H9 (cell line): Measurements from ENCODE around the gene CNPPD1. TPM values are rescaled to one million over a fixed set of nuclear protein-coding genes. Genes with fewer than 3 reads are reported as not detected.

Source experiments
- DNase-seq: peaks from one replicate; pipeline ENCODE4 v3.0.0-alpha.2; 2017
- H2AFZ ChIP-seq: one replicate; pipeline ENCODE4 v1.6.1; 2013; ENCODE audit warnings: mild to moderate bottlenecking, low read length, control low read depth, moderate library complexity
- H2AK5ac ChIP-seq: 2 replicates; pipeline ENCODE4 v1.6.1; 2013; ENCODE audit warnings: low read length, control low read depth, mixed read lengths; ENCODE audit not compliant: insufficient read length
- H2BK120ac ChIP-seq: one replicate; pipeline ENCODE4 v1.6.1; 2013; ENCODE audit warnings: low read depth, mild to moderate bottlenecking, low read length, control low read depth, inconsistent platforms; ENCODE audit not compliant: poor library complexity, severe bottlenecking
- H2BK12ac ChIP-seq: 2 replicates; pipeline ENCODE4 v1.6.1; 2013; ENCODE audit warnings: low read length, control low read depth, mixed read lengths, low read depth; ENCODE audit not compliant: insufficient read length
- H2BK15ac ChIP-seq: 2 replicates; pipeline ENCODE4 v1.6.1; 2013; ENCODE audit warnings: low read depth, low read length, control low read depth
- H2BK20ac ChIP-seq: one replicate; pipeline ENCODE4 v1.6.1; 2013; ENCODE audit warnings: low read depth, mild to moderate bottlenecking, low read length, control low read depth, inconsistent platforms; ENCODE audit not compliant: poor library complexity, severe bottlenecking
- H2BK5ac ChIP-seq: 2 replicates; pipeline ENCODE4 v1.6.1; 2013; ENCODE audit warnings: low read length, control low read depth, mixed read lengths; ENCODE audit not compliant: insufficient read length
- H3K14ac ChIP-seq: 2 replicates; pipeline ENCODE4 v1.6.1; 2013; ENCODE audit warnings: low read length, control low read depth; ENCODE audit not compliant: insufficient read depth
- H3K18ac ChIP-seq: 2 replicates; pipeline ENCODE4 v1.6.1; 2013; ENCODE audit warnings: low read depth, mild to moderate bottlenecking, mixed read lengths, low read length, control low read depth; ENCODE audit not compliant: insufficient read length
- H3K23ac ChIP-seq: 2 replicates; pipeline ENCODE4 v1.6.1; 2013; ENCODE audit warnings: low read length, control low read depth, mixed read lengths, low read depth; ENCODE audit not compliant: insufficient read length
- H3K23me2 ChIP-seq: 2 replicates; pipeline ENCODE4 v1.6.1; 2013; ENCODE audit warnings: low read depth, mild to moderate bottlenecking, mixed read lengths, low read length, control low read depth; ENCODE audit not compliant: insufficient read length, poor library complexity, severe bottlenecking
- H3K27ac ChIP-seq: 2 replicates; pipeline ENCODE4 v1.5.1; 2013; ENCODE audit warnings: low read length, control low read depth, mixed read lengths, low read depth; ENCODE audit not compliant: insufficient read length
- H3K27me3 ChIP-seq: 2 replicates; pipeline ENCODE4 v1.6.1; 2013; ENCODE audit warnings: low read length, control low read depth, inconsistent platforms; ENCODE audit not compliant: insufficient read depth
- H3K4ac ChIP-seq: 2 replicates; pipeline ENCODE4 v1.6.1; 2013; ENCODE audit warnings: low read depth, mild to moderate bottlenecking, control low read depth, inconsistent platforms, low read length, moderate library complexity
- H3K4me1 ChIP-seq: 2 replicates; pipeline ENCODE4 v1.6.1; 2013; ENCODE audit warnings: low read length, control low read depth, inconsistent platforms; ENCODE audit not compliant: insufficient read depth
- H3K4me2 ChIP-seq: 2 replicates; pipeline ENCODE4 v1.6.1; 2013; ENCODE audit warnings: low read length, control low read depth, mixed read lengths; ENCODE audit not compliant: insufficient read length, insufficient read depth
- H3K56ac ChIP-seq: 2 replicates; pipeline ENCODE4 v1.6.1; 2013; ENCODE audit warnings: low read depth, mild to moderate bottlenecking, mixed read lengths, low read length, control low read depth; ENCODE audit not compliant: insufficient read length
- H3K79me1 ChIP-seq: 2 replicates; pipeline ENCODE4 v1.6.1; 2013; ENCODE audit warnings: low read depth, mild to moderate bottlenecking, moderate library complexity, low read length, control low read depth, inconsistent platforms; ENCODE audit not compliant: insufficient read depth, poor library complexity, severe bottlenecking
- H3K79me2 ChIP-seq: 2 replicates; pipeline ENCODE4 v1.6.1; 2013; ENCODE audit warnings: low read length, control low read depth, inconsistent platforms; ENCODE audit not compliant: insufficient read depth
- H3K9ac ChIP-seq: 2 replicates; pipeline ENCODE4 v1.6.1; 2013; ENCODE audit warnings: low read length, control low read depth, mixed read lengths; ENCODE audit not compliant: insufficient read length; ENCODE audit errors: extremely low read depth
- H3K9me3 ChIP-seq: one replicate; pipeline ENCODE4 v1.6.1; 2013; ENCODE audit warnings: low read depth, low read length, inconsistent platforms; ENCODE audit not compliant: control insufficient read depth
- H3T11ph ChIP-seq: one replicate; pipeline ENCODE4 v1.6.1; 2013; ENCODE audit warnings: mild to moderate bottlenecking, low read length, control low read depth, inconsistent platforms
- H4K20me1 ChIP-seq: one replicate; pipeline ENCODE4 v1.6.1; 2013; ENCODE audit not compliant: control insufficient read depth, insufficient read length, insufficient read depth
- H4K5ac ChIP-seq: 2 replicates; pipeline ENCODE4 v1.6.1; 2013; ENCODE audit warnings: low read depth, mild to moderate bottlenecking, mixed read lengths, low read length, control low read depth; ENCODE audit not compliant: insufficient read length
- H4K8ac ChIP-seq: replicated peaks from 2 replicates; pipeline ENCODE4 v1.6.1; 2013; ENCODE audit warnings: low read length, control low read depth, mixed read lengths, low read depth; ENCODE audit not compliant: insufficient read length
- H4K91ac ChIP-seq: 2 replicates; pipeline ENCODE4 v1.6.1; 2013; ENCODE audit warnings: low read depth, mild to moderate bottlenecking, moderate library complexity, mixed read lengths, low read length, control low read depth; ENCODE audit not compliant: insufficient read length
- H3K27ac Mint-ChIP-seq, 3 experiments: 2 replicates in 2 of 3; 3 replicates in 1 of 3; pipeline ENCODE4 v1.8.0; 2020 to 2021; ENCODE audit warnings: mixed read lengths in 3 of 3, mild to moderate bottlenecking in 1 of 3, moderate library complexity in 1 of 3
- H3K27me3 Mint-ChIP-seq: 2 replicates; pipeline ENCODE4 v1.8.0; 2021; ENCODE audit warnings: low read depth, mild to moderate bottlenecking, moderate library complexity, mixed read lengths
- H3K36me3 Mint-ChIP-seq, 3 experiments: 2 replicates in 2 of 3; 3 replicates in 1 of 3; pipeline ENCODE4 v1.8.0; 2020 to 2021; ENCODE audit warnings: low read depth in 3 of 3, mixed read lengths in 3 of 3; ENCODE audit not compliant: insufficient read depth in 1 of 3
- H3K4me1 Mint-ChIP-seq, 2 experiments: 2 replicates each; pipeline ENCODE4 v1.8.0; 2020; ENCODE audit warnings: mixed read lengths in 2 of 2
- H3K4me3 Mint-ChIP-seq, 2 experiments: 2 replicates in 1 of 2; 3 replicates in 1 of 2; pipeline ENCODE4 v1.8.0; 2020 to 2021; ENCODE audit warnings: mild to moderate bottlenecking in 2 of 2, mixed read lengths in 2 of 2, moderate library complexity in 1 of 2
- H3K9me3 Mint-ChIP-seq, 2 experiments: 2 replicates in 1 of 2; 3 replicates in 1 of 2; pipeline ENCODE4 v1.8.0; 2020; ENCODE audit warnings: mild to moderate bottlenecking in 2 of 2, mixed read lengths in 2 of 2, moderate library complexity in 1 of 2
- CTCF ChIP-seq: fragments of 200-600 bp; sonication (generic); conservative IDR thresholded peaks from 3 replicates; pipeline ENCODE4 v1.8.0; 2021; ENCODE audit warnings: antibody characterized with exemption, mild to moderate bottlenecking
- WGBS: extraction: QIAGEN DNeasy Blood & Tissue Kit; methylation state at CpG from one replicate; pipeline ENCODE4 v1.1.7; 2013; ENCODE audit warnings: missing lambda C conversion rate, low lambda C conversion rate, mixed read lengths; ENCODE audit not compliant: insufficient read length; ENCODE audit errors: extremely low coverage; 5-methylcytosine and 5-hydroxymethylcytosine counted together
- total RNA-seq: library from RNA; stranded (reverse); gene quantifications from 2 replicates; pipeline ENCODE4 v1.2.1, GENCODE V29; 2021

Gene CNPPD1
- total RNA-seq, 1 experiment from 2014 or later = 33.0 TPM

- 0 out of 2 replicates have a peak, but pooled peaks cover 3% of the 10 kb centered on the region for H3K4me1 ChIP-seq
- no peak overlapping the region for H3K4me2 ChIP-seq
- H3T11ph ChIP-seq = no peak overlapping the region
- Mint-ChIP-seq H3K27me3 (no peaks in the 10 kb centered on the region; the same call in 1 of the 2 replicates), H3K36me3 (peaks cover 16 to 45% (median 34%) of the 10 kb centered on the region in 3 experiments), H3K9me3 (no peaks in the 10 kb centered on the region; a peak in 2 of 5 replicates), H3K4me3 (no peak overlapping the region), H3K4me1 (peaks cover 13 to 16% of the 10 kb centered on the region in 2 experiments), H3K27ac (no peak overlapping the region)
- peaks cover 17% of the 10 kb centered on the region for H3K23me2 ChIP-seq
- H3K18ac ChIP-seq = no peak overlapping the region
- no peaks in the 10 kb centered on the region for H4K20me1 ChIP-seq
- WGBS = no CpG with 5 or more reads among the region's 5 CpGs
- peaks cover 3% of the 10 kb centered on the region for H3K79me1 ChIP-seq
- no peak overlapping the region for H3K27ac ChIP-seq
- no peak overlapping the region for H4K8ac ChIP-seq
- no peak overlapping the region for H3K56ac ChIP-seq
- H3K9ac ChIP-seq = no peak overlapping the region
- no peaks in the 10 kb centered on the region for H3K9me3 ChIP-seq
- H3K79me2 ChIP-seq = no peaks in the 10 kb centered on the region
- H2AK5ac ChIP-seq = no peak overlapping the region
- H2BK12ac ChIP-seq = no peak overlapping the region
- no peak overlapping the region for H2AFZ ChIP-seq
- no peak overlapping the region for H3K14ac ChIP-seq
- no peak for TF ChIP-seq CTCF
- no peak overlapping the region for H2BK5ac ChIP-seq
- H2BK15ac ChIP-seq = no peak overlapping the region
- no peak overlapping the region for H2BK20ac ChIP-seq
- no peak overlapping the region for H2BK120ac ChIP-seq
- no peak overlapping the region for H3K4ac ChIP-seq
- H3K27me3 ChIP-seq = no peaks in the 10 kb centered on the region
- no peak overlapping the region for H4K91ac ChIP-seq
- DNase-seq = no peak
- no peak overlapping the region for H4K5ac ChIP-seq
- H3K23ac ChIP-seq = no peak overlapping the region
Measured at GRCh38 chr2:219180961-219181360, 4.2 kb upstream of the CNPPD1 start.
